SH-SY5Y (cell line): Measurements from ENCODE around the gene HNRNPM.

Experiments used
- GATA2 ChIP-seq: IDR thresholded peaks from 2 replicates; pipeline ENCODE4 v1.6.1; 2011; ENCODE audit warnings: mild to moderate bottlenecking, low read depth, low read length
- GATA3 ChIP-seq: IDR thresholded peaks from 2 replicates; pipeline ENCODE4 v1.6.1; 2011; ENCODE audit warnings: low read depth, mild to moderate bottlenecking, low read length, moderate library complexity

GRCh38 chr19:8526345-8527091 is 81.7 kb downstream of the HNRNPM start:
- TF ChIP-seq GATA2 (no peak), GATA3 (no peak)
